ENCODE measurements around the gene NSG2.

DNA sequence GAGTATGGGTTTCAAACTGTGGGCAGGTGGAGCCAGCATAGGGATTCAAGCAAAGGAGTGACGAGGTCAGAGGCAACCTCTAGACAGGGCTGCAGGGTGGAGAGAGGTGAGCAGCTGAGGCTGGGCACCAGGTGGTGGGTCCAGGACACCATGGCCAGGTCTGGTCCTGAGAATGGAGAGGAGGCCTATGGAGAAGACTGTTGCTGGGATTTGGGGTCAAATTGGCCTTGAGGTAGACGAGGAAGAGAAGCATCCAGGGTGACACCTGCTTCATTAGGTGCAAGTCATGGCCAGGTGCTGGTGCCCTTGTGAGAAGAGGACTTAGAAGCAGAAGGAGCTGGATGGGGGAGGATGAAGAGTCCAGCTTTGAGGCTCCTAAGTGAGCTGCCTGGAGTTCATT, 99.6 kb downstream of the NSG2 start:
- TF ChIP-seq POLR2AphosphoS5 (IDR thresholded peaks at IDR 0.05; ENCODE audit: borderline replicate concordance, low read depth, low read length) (no peak), FOXP2 (optimal IDR thresholded peaks at IDR 0.05; ENCODE audit: control extremely low read depth, extremely low read length, insufficient read depth) (no peak)
